Posterior cingulate gyrus (tissue), 11 donors: ENCODE results near the gene PSMA4.
"Not testable (repeated sequence)": the region's sequence is repeated elsewhere in the genome, so short reads cannot be mapped to it uniquely, and the experiment has no call there.

Experiments used
- DNase-seq, 10 donors: peaks; one replicate each; pipeline versions ENCODE4 v3.0.0 to v3.0.0-alpha.2; 2020 to 2021; ENCODE audit warnings: mixed read lengths in 3 of 10
- intact Hi-C: fragments of 100-400 bp; cut with DNase I; formaldehyde crosslinking; loops from one replicate; pipeline ENCODE4 v1.15.1; 2023

The PSMA4 gene

DNA sequence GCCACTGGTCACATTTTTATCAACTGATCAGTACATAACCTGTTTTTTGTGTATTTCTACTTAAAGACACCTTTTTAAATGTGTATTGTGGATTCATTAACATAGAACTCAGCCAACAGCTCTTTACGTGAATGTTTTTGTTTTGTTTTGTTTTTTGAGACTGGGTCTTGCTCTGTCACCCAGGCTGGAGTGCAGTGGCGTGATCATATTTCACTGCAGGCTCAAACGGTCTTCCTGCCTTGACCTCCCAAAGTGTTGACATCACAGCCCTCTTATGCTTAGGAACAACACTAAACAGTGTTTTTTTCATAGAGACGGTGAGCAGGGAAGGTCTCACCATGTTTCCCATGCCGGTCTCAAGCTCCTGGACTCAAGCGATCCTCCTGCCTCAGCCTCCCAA is 9.9 kb downstream of the PSMA4 start:
- no peak for DNase-seq
- intact Hi-C loops: no loop called here

DNA sequence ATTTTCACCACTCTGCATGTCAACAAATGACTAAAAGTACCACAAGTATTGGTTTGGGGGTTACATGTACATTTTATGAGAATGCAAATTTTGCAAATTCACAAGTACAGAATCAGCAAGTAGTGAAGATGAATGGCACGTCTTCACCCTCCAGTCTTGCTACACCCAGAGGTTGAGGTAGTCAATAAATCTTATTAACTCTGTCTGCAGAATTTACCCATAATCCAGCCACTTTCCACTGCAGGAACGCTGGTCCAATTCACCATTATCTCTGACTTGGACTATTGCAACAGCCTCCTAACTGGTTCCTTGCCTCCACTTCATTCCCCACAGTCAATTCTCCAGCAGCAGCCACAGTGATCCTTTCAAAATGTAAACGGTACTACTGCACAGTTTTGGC is 10.6 kb downstream of the PSMA4 start:
- intact Hi-C loops: no loop called here
- DNase-seq: no peak

DNA sequence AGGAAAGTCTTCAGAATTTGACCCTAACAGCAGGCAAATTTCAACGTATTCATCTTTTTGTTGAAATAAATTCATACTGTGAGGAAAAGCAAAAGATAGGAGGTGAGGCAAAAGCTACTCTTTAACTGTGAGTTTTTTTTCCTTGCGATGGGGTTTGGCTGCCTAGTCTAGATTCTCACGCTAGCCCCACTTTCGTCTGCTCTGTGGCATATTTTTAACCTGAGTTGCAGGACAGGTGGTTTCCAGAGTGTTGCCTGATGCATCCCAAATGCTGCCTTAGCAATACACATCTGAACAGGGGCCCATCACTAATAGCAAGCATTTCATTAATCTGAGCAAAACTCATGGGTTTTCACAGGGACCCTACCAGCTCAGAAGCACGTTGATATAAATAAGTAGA is 11.7 kb downstream of the PSMA4 start:
- intact Hi-C loops: no loop called here

DNA sequence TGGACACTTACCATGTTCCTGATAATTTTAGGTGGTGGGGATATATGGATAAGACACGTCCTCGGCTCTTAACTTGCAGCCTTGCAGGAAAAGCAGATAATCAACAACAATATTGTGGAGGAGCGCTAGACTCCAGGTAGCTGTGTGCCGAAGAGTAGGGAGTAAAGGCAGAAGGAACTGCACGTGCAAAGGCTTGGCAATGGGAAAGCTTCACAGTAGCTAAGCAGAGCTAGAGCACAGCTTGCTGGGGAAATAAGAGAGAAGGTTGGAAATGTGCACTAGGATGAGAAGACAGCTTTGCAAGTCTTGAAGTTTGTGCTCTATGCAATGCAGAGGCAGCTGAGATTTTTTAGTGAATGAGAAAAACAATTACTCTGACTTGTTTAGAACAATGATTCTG is 12.4 kb downstream of the PSMA4 start:
- intact Hi-C loops: no loop called here
- DNase-seq: no peak

More for the DNA sequence above, 11.7 kb downstream of the PSMA4 start:
- no peak for DNase-seq

DNA sequence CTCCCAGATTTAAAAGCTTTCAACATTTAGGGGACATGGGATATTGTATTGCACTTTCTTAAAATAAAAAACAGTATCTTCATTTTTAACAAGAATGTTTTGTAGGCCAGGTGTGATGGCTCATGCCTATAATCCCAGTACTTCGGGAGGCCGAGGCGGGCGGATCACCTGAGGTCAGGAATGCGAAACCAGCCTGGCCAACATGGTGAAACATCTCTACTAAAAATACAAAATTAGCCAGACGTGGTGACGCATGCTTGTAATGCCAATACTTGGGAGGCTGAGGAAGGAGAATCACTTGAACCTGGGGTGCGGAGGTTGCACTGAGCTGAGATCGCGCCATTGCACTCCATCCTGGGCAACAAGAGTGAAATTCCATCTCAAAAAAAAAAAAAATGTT is 20.0 kb downstream of the PSMA4 start:
- DNase-seq, intact Hi-C loops: not testable (repeated sequence)

DNA sequence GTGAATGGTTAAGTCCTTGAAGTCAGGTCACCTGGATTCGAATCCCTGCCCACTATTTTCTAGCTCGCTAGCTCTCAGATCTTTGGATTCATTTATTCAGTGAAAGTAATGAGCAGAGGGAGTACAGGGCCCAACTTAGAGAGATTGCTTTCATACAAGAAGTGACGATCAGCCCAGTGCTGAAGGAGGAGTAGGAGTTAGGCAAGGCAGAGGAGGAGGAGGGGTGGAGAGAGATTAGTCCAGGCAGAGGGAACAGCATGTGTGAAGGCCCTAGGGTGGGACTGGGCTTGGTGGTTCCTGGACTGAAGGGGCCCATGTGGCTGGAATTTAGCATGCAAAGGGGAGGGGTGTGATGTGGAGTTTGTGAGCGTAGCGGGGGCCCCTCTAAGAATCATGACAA is 21.2 kb downstream of the PSMA4 start:
- intact Hi-C loops: no loop called here
- no peak for DNase-seq

DNA sequence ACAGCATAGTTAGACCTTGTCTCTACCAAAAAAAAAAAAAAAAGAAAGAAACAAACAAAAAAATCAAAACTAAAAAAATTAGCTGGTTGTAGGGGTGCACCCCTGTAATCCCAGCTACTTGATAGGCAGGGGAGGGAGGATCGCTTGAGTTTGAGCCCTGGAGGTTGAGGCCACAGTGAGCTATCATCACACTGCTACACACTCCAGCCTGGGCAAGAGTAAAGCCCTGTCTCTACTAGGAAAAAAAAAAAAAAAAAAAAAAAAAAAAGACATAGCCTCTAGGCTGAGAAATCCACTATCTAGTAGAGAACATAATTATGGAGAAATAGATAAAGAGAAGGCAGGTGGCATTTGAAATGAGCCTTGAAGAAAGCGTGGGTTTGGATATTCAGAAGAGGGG is 22.8 kb downstream of the PSMA4 start:
- intact Hi-C loops: no loop called here
- no peak for DNase-seq

DNA sequence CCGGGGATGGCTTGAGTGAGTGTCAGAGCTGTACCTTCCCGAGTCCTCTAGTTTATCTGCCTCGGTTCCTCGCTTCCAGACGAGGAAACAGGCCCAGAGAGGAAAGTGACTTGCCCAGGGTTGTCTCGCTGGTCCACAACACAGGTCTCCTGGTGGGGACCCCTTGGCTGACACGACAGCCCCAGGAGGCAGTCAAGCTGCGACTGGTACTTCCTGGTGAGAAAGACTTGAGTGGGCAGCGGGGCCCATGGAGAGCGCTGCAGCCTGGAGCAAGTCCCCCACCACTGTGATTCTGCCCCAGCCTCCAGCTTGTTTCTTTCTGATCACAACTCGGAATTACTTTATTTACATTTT is 24.5 kb downstream of the PSMA4 start:
- intact Hi-C loops: no loop called here
- DNase-seq: no peak

DNA sequence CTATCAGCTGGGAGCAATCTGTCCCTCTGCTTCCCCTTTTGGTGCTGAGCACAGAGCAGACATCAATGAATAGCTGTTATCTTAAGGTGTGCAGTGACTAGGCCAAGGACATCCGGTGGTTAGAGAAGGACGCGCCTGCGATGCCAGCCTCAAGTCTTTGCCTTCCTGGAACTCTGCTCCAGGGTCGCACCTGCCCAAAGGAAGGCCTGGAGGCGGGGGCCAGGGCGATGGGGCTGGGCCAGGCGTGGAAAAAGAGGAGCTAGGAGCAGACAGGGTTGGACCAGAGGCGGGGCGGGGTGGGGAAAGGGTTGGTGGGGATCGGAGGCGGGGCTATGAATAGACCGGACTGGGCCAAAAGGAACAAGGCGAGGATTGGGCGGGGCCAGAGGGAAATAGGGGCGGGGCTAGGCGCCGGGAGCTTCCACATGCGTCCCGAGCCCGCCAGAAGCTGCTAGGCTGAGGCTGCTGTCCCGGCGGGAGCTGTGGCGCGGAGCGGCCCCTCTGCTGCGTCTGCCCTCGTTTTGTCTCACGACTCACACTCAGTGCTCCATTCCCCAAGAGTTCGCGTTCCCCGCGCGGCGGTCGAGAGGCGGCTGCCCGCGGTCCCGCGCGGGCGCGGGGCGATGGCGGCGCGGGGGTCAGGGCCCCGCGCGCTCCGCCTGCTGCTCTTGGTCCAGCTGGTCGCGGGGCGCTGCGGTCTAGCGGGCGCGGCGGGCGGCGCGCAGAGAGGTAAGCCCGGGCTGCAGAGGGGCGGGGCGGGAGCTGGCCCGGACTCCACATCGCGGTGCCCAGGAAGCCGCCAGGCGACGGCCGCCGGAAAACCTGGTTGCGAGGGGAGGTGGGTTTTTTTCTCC is 25.1 kb downstream of the PSMA4 start, which contains the start of gene CHRNA5:
Gene CHRNA5, plus strand, starts transcription at position 424 of the 854 bp plus-strand sequence. Its CDS starts 200 bp downstream, at position 624.
- peak in 8 of 10 donors; percentile 11 to 92 (median 52) for DNase-seq
- intact Hi-C loops: no loop called here

DNA sequence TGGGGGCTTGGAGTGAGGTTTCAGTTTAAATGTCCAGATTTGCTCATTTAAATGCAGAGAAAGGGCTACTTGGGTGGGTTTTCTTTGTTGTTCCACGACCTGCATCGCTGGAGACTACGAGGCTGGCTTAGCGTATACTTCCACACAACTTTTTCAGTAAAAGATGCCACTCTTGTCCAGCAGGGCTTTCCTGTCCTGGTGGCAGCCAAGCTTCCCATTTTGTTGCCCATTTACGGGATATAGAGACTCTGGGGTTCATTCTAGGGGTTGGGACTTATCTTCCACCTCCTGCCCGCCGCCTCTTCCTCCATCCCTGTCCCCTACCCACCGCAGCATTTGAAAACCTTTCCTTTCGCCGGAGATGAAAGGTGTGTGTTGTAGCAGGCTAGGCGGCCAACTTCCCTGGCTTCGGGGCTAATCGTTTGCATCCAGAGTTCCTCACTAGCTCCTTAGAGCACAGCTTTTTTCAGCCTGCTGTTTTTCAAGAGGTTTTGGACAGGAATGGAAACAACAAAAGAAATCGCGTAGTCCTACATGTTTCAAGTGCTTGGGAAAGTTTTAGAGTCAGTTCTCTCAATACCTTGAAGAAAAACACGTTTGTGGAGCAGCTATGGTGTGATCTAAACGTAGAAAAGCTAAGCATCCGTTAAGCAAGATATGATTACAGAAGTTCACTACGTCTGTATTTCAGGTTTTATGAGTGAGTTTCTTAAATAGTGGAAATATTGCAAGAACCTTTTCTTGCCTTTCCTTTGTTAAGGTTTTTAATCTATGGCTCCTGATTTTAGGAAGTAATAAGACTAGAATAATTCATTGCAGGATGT is 25.9 kb downstream of the PSMA4 start:
- no peak for DNase-seq
- intact Hi-C loops: no loop called here

DNA sequence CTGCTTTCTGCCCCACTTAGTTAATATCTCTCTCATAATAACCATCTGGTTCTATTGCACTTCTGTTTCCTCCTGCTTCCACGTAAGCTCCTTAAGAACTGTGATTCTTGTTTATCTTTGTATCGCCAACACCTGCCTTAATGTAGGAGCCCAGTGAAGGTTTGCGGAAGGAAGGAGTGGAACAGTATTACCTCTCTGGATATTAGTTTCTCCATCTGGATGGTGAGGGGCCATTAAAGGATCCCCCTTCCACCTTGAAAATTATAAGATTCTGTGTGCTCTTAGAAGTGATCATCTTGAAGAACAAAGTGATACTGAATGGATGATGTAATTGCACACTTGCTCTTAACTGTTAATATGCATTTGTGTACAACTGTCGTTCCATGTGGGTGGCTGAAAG is 27.3 kb downstream of the PSMA4 start:
- intact Hi-C loops: no loop called here
- DNase-seq: no peak

DNA sequence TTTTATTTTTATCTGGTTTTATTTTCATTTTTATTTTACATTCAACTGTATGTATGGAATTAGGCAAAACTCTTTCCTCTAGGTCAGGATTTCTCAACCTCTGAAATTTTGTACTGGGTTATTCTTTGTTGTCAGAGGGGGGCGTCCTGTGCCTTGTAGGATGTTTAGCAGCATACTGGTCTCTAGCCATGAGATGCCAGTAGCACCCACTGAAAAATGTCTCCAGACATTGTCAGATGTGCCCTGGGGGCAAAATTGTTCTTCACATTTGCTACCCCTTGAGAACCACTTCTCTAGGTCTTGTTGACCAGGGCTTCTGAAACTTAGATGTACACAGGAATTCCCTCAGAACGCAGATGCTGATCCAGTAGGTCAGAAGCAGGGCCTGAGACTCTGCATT is 30.5 kb downstream of the PSMA4 start:
- intact Hi-C loops: no loop called here
- no peak for DNase-seq

DNA sequence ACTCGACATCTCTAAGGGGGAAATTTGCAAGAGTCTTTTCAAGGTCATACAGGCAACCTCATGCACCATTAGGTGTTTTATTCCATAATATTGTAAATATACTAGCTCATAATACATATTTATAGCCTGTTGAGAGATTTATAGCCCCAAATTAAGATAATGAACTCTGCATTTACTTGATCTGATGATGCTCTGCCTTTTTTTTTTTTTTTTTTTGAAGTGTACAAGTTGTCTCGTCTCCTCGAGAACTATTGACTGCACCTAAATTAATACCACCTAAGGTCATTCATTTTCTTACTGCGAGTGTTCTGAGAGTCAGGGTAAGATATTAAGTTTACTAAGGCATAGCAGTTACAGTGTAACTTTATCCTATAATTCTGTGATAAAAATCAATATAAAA is 31.1 kb downstream of the PSMA4 start:
- intact Hi-C loops: no loop called here
- no peak for DNase-seq

DNA sequence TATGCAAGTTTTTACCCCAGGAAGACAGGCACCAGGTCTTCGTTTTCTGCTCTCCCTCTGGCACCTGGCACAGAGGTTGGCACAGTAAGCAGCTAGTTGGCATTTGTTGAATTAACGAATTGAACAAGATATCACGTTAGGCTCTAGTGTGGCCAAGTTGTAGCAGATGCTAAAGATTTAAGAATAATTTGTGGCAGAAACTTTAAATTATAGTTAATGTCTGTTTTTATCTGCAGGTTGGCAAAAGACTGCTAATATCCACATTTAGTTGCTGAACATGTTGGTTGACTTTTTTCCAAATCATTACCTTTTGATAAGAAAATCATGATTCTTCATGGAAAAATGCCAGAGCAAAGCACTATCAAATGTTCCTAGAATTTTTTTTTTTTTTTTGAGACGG is 33.2 kb downstream of the PSMA4 start:
- intact Hi-C loops: no loop called here
- no peak for DNase-seq

DNA sequence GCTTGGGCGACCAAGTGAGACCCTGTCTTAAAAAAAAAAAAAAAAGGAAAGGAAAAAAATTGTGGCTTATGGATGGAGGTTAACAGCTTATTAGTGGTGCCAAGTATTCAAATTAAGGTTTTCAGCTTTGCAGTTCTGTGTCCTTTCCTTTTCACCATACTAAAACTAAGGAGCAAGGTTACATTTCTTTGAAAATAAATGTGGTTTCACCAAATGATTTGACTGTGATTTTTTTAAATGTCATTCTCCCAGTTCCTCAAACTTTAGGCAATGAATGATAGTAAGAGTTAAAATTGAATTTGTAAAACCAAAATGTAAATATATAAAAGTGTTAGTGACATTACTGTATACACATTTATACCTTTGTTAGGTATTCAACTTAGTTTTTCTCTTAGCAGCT is 34.7 kb downstream of the PSMA4 start:
- intact Hi-C loops: no loop called here
- DNase-seq: no peak

DNA sequence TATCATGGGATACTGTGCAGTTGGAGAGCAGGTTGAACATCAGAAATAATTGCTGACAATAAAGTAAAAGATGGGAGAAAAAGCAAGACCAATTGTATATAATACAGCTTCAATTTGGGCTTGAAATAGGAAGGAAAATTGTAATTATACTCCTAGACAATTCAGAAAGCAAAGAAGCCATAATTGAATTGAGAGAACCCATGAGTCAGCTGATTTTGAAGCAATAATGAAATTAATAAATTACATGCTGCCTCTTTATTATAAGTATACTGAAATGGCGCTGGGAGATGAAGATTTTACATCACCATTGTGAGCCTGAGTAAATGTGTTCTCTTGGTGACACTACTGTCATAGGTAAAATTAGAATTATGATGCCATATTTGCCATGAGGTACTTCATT is 57.3 kb downstream of the PSMA4 start:
- no peak for DNase-seq
- intact Hi-C loops: no loop called here

DNA sequence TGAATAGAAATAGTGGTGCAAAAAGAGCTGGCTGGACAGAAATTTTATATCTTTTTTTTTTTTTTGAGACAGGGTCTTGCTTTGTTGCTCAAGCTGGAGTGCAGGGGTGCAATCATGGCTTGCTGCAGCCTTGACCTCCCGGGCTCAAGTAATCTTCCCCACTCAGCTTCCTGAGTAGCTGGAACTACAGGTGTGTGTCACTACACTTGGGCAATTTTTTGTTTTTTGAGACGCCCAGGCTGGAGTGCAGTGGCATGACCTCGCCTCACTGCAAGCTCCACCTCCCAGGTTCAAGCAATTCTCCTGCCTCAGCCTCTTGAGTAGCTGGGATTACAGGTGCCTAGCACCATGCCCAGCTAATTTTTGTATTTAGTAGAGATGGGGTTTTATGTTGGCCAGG is 58.1 kb downstream of the PSMA4 start:
- intact Hi-C loops: no loop called here

DNA sequence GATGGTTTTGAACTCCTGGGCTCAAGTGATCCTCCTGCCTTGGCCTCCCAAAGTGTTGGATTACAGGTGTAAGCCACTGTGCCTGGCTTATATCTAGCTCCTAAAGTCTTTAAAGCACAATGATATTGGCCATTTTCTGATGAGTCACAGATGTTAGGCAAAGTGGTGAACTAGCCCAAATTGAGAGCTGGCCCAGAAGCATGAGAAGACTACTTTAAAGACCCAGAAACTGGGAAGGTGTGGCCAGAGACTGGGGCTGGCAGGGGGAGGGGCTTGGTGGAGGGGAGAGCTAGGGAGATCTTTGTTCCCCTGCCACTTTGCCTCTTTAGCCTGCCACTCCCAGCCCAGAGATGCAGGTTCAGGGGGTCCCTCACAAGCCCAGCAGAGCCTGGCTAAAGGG is 58.9 kb downstream of the PSMA4 start:
- no peak for DNase-seq
- intact Hi-C loops: no loop called here

More for the DNA sequence above, 58.1 kb downstream of the PSMA4 start:
- DNase-seq: no peak
